HCT116 (cell line): ENCODE measurements around the gene SUSD6. TPM values are rescaled to one million over a fixed set of nuclear protein-coding genes. Genes with fewer than 3 reads are reported as not detected.

Source experiments
- ATAC-seq: fragments of 200-7000 bp; cut with Tn5 transposase; 2 replicates; pipeline ENCODE4 v1.9.1; 2020; ENCODE audit warnings: mild to moderate bottlenecking, moderate library complexity
- BruUV-seq: library from RNA; stranded (reverse); fragments of 400-500 nt; replicated peaks from 2 replicates; lab custom pipeline; 2021; lab: Mats Ljungman, UMichigan
- CTCF ChIA-PET: fragments of 300-600 bp; sonication (Branson Sonifier 250); formaldehyde crosslinking; loops from one replicate; lab custom pipeline; 2021; ENCODE audit warnings: antibody characterized with exemption; lab: Charles Lee
- POLR2A ChIA-PET: fragments of 300-600, 350-600 bp; sonication (Branson Sonifier 250); formaldehyde crosslinking; loops from one replicate; lab custom pipeline; 2021; ENCODE audit warnings: antibody characterized with exemption; lab: Charles Lee
- RAD21 ChIA-PET, 2 experiments: fragments of 300-600 bp; sonication (Branson Sonifier 250); formaldehyde crosslinking; loops; one replicate each; lab custom pipeline; 2023; ENCODE audit warnings: low total read pairs in 2 of 2; ENCODE audit not compliant: uncharacterized antibody in 2 of 2, unreplicated experiment in 2 of 2, low non-redundant PET in 1 of 2; lab: Charles Lee
- DNase-seq: peaks from one replicate; pipeline ENCODE4 v3.0.0-alpha.2; 2010; ENCODE audit warnings: low read depth, low spot score
- H2AFZ ChIP-seq: fragments of 200-600 bp; shearing (Covaris generic), sonication (generic); 2 replicates; pipeline ENCODE4 v1.6.1; 2017; ENCODE audit warnings: low read depth, mixed run types, mixed read lengths, antibody characterized with exemption, low read length; ENCODE audit not compliant: poor library complexity, severe bottlenecking
- H3K27ac ChIP-seq: 2 replicates; pipeline ENCODE4 v1.5.1; 2012; ENCODE audit warnings: low read depth, low read length
- H3K27me3 ChIP-seq: fragments of 200-600 bp; sonication (generic); 2 replicates; pipeline ENCODE4 v1.6.1; 2016; ENCODE audit warnings: mixed run types, low read length, mixed read lengths; ENCODE audit not compliant: insufficient read depth
- H3K36me3 ChIP-seq, 2 experiments: fragments of 200-500 bp in 1 of 2; fragments of 200-600 bp in 1 of 2; sonication (Bioruptor generic) in 1 of 2; sonication (generic) in 1 of 2; 2 replicates each; pipeline versions ENCODE4 v1.5.1 to v1.6.1; 2014 to 2016; ENCODE audit warnings: low read length in 2 of 2, inconsistent platforms in 1 of 2, mixed read lengths in 1 of 2, mixed run types in 1 of 2; ENCODE audit not compliant: insufficient read depth in 2 of 2, control insufficient read depth in 1 of 2
- H3K4me1 ChIP-seq, 2 experiments: fragments of 200-600 bp in 1 of 2; sonication (generic) in 1 of 2; 2 replicates each; pipeline versions ENCODE4 v1.5.1 to v1.6.1; 2012 to 2017; ENCODE audit warnings: low read length in 2 of 2, inconsistent platforms in 1 of 2, mild to moderate bottlenecking in 1 of 2, mixed read lengths in 1 of 2, mixed run types in 1 of 2, moderate library complexity in 1 of 2; ENCODE audit not compliant: insufficient read depth in 2 of 2, control insufficient read depth in 1 of 2
- H3K4me2 ChIP-seq: fragments of 200-600 bp; sonication (generic); 2 replicates; pipeline ENCODE4 v1.6.1; 2017; ENCODE audit warnings: mixed run types, low read length, mixed read lengths
- H3K4me3 ChIP-seq, 2 experiments: fragments of 200-600 bp in 1 of 2; sonication (generic) in 1 of 2; replicated peaks in 1 of 2; 2 replicates each; pipeline ENCODE4 v1.5.1; 2011 to 2016; ENCODE audit warnings: low read length in 2 of 2, control low read depth in 1 of 2, low read depth in 1 of 2, mild to moderate bottlenecking in 1 of 2, mixed read lengths in 1 of 2, mixed run types in 1 of 2
- H3K79me2 ChIP-seq: fragments of 200-600 bp; sonication (generic); 2 replicates; pipeline ENCODE4 v1.6.1; 2017; ENCODE audit warnings: mild to moderate bottlenecking, mixed run types, low read length, moderate library complexity, mixed read lengths; ENCODE audit not compliant: insufficient read depth
- H3K9ac ChIP-seq: fragments of 200-600 bp; sonication (generic); 2 replicates; pipeline ENCODE4 v1.6.1; 2016; ENCODE audit warnings: low read length, mixed read lengths
- H3K9me2 ChIP-seq: fragments of 200-600 bp; sonication (generic), shearing (Covaris generic); 2 replicates; pipeline ENCODE4 v1.6.1; 2017; ENCODE audit warnings: mixed run types, mild to moderate bottlenecking, moderate library complexity; ENCODE audit not compliant: insufficient read depth
- H3K9me3 ChIP-seq, 2 experiments: fragments of 200-500 bp in 1 of 2; fragments of 200-600 bp in 1 of 2; sonication (Bioruptor generic) in 1 of 2; sonication (generic) in 1 of 2; 2 replicates each; pipeline ENCODE4 v1.6.1; 2014 to 2017; ENCODE audit warnings: low read length in 2 of 2, mixed read lengths in 2 of 2, inconsistent platforms in 1 of 2, low read depth in 1 of 2, mild to moderate bottlenecking in 1 of 2, mixed run types in 1 of 2, moderate library complexity in 1 of 2; ENCODE audit not compliant: control insufficient read depth in 1 of 2, insufficient read depth in 1 of 2
- H4K20me1 ChIP-seq: fragments of 200-600 bp; sonication (generic), shearing (Covaris generic); 2 replicates; pipeline ENCODE4 v1.6.1; 2017; ENCODE audit warnings: mixed run types, mild to moderate bottlenecking, moderate library complexity; ENCODE audit not compliant: insufficient read depth
- CBX3 ChIP-seq: IDR thresholded peaks from 2 replicates; pipeline ENCODE4 v1.6.1; 2012; ENCODE audit warnings: low read depth
- CEBPB ChIP-seq: IDR thresholded peaks from 2 replicates; pipeline ENCODE4 v1.6.1; 2012; ENCODE audit warnings: low read depth
- EGR1 ChIP-seq: IDR thresholded peaks from 2 replicates; pipeline ENCODE4 v1.6.1; 2012; ENCODE audit warnings: low read depth
- EZH2 ChIP-seq: fragments of 200-600 bp; sonication (generic); IDR thresholded peaks from 2 replicates; pipeline ENCODE4 v1.6.1; 2017; ENCODE audit warnings: antibody characterized with exemption, mixed run types
- EZH2phosphoT487 ChIP-seq: fragments of 200-600 bp; IDR thresholded peaks from 2 replicates; pipeline ENCODE4 v1.6.1; 2018; ENCODE audit warnings: antibody characterized with exemption, borderline replicate concordance
- FOSL1 ChIP-seq: IDR thresholded peaks from 2 replicates; pipeline ENCODE4 v1.6.1; 2012; ENCODE audit warnings: low read depth
- JUND ChIP-seq: IDR thresholded peaks from 2 replicates; pipeline ENCODE4 v1.6.1; 2012
- POLR2A ChIP-seq: IDR thresholded peaks from 2 replicates; pipeline ENCODE4 v1.7.0; 2011; ENCODE audit warnings: borderline replicate concordance; ENCODE audit not compliant: insufficient read depth, insufficient read length; ENCODE audit errors: extremely low read depth
- POLR2AphosphoS5 ChIP-seq: IDR thresholded peaks from 2 replicates; pipeline ENCODE4 v1.6.1; 2011; ENCODE audit warnings: mild to moderate bottlenecking, low read depth, low read length, moderate library complexity
- RAD21 ChIP-seq: IDR thresholded peaks from 2 replicates; pipeline ENCODE4 v1.6.1; 2012; ENCODE audit warnings: low read depth, mild to moderate bottlenecking
- SIN3A ChIP-seq: IDR thresholded peaks from 2 replicates; pipeline ENCODE4 v1.6.1; 2012; ENCODE audit warnings: low read depth
- SP1 ChIP-seq: IDR thresholded peaks from 2 replicates; pipeline ENCODE4 v1.6.1; 2012; ENCODE audit warnings: low read depth
- SRF ChIP-seq: IDR thresholded peaks from 2 replicates; pipeline ENCODE4 v1.6.1; 2012; ENCODE audit warnings: low read depth
- YY1 ChIP-seq: IDR thresholded peaks from 2 replicates; pipeline ENCODE4 v1.6.1; 2011; ENCODE audit warnings: low read length, low read depth, moderate library complexity, mild to moderate bottlenecking; ENCODE audit not compliant: insufficient replicate concordance; ENCODE audit errors: extremely low read depth
- ZFX ChIP-seq: fragments of 450-650 bp; IDR thresholded peaks from 2 replicates; pipeline ENCODE4 v1.6.1; 2017
- intact Hi-C: fragments of 100-400 bp; cut with micrococcal nuclease; formaldehyde crosslinking; loops from 2 replicates; pipeline ENCODE4 v1.10.0; 2022
- total RNA-seq: library from RNA; stranded (reverse); gene quantifications from one replicate; pipeline ENCODE4 v1.2.1, GENCODE V29; 2021; ENCODE audit not compliant: unreplicated experiment
- TF ChIP-seq, protein P1 (sequence below): IDR thresholded peaks from 2 replicates; pipeline ENCODE4 v1.6.1; 2012
- TF ChIP-seq, protein P2 (sequence below), 3 experiments: fragments of 200-600 bp in 1 of 3; sonication (generic) in 1 of 3; IDR thresholded peaks in 2 of 3; conservative IDR thresholded peaks in 1 of 3; 2 replicates each; pipeline ENCODE4 v1.5.1; 2012 to 2017; ENCODE audit warnings: low read depth in 2 of 3, low read length in 2 of 3, antibody characterized with exemption in 1 of 3, borderline replicate concordance in 1 of 3, control low read depth in 1 of 3, mild to moderate bottlenecking in 1 of 3, mixed read lengths in 1 of 3, mixed run types in 1 of 3, moderate library complexity in 1 of 3; ENCODE audit not compliant: insufficient read depth in 1 of 3
- TF ChIP-seq, protein P3 (sequence below): IDR thresholded peaks from 2 replicates; pipeline ENCODE4 v1.6.1; 2011; ENCODE audit warnings: mild to moderate bottlenecking, low read length, moderate library complexity; ENCODE audit not compliant: insufficient replicate concordance; ENCODE audit errors: extremely low read depth
- TF ChIP-seq, protein P4 (sequence below): IDR thresholded peaks from 2 replicates; pipeline ENCODE4 v1.6.1; 2012
- TF ChIP-seq, protein P5 (sequence below): IDR thresholded peaks from 2 replicates; pipeline ENCODE4 v1.6.1; 2012; ENCODE audit warnings: low read depth

The SUSD6 gene
- total RNA-seq, 1 experiment from 2014 or later: 6.4 TPM

DNA sequence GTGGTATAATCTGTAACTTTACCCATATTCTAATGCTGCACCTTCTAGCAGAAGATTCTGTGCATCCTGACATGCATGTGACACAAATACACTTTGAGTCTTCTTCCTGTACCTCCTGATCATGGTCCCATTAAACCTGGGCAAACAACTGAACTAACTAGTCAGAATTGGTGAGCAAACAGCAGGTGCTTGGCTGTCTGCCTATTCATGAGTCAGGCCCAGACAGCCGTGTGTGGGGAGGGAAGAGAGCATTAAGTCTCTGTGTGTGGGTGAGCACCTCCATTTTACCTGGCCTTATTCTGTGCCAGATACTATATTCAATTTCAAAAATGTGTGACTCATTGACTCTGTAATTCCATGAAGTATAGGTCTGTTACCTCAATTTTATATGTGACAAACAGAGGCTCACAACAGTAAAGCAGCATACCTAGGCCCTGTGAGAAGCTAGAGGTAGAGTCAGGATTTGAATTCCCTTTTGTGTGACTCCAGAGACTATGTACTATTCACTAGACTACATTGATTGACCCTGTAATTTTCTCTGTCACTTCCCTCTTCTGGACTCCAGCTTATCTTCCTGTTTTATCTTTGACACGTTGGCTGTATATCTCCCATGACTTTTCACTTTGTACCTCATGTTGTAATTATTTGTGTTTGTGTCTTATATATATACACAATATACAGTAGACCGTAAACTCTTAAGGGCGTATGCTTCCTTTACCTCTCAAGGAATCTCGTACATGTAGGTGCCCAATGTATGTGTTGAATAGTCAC lies 32.2 kb downstream of the SUSD6 start:
- ChIA-PET POLR2A (no interaction called here), RAD21 (no interaction called here), CTCF (no interaction called here)
- no peaks in the 10 kb centered on the region for H3K36me3 ChIP-seq
- H3K27ac ChIP-seq: peak overlapping the region; percentile 25; the same call in 1 of the 2 replicates
- H4K20me1 ChIP-seq: no peaks in the 10 kb centered on the region
- no peaks in the 10 kb centered on the region for H3K9me2 ChIP-seq
- H3K4me1 ChIP-seq: peaks cover 15 to 26% of the 10 kb centered on the region in 2 experiments
- H3K79me2 ChIP-seq: no peaks in the 10 kb centered on the region
- ATAC-seq (peak; percentile 94), DNase-seq (peak; percentile 75)
- no peak overlapping the region for H3K4me3 ChIP-seq
- peaks cover 0 to 3% of the 10 kb centered on the region in 2 experiments; a peak in 1 of 4 replicates for H3K9me3 ChIP-seq
- H2AFZ ChIP-seq: no peak overlapping the region
- H3K4me2 ChIP-seq: peak overlapping the region; percentile 49
- H3K27me3 ChIP-seq: no peaks in the 10 kb centered on the region
- intact Hi-C loops: no loop called here
- no peak overlapping the region for H3K9ac ChIP-seq
- no TSS peak for BruUV-seq
- TF ChIP-seq CBX3 (peak; percentile 62; the same call in 1 of the 2 replicates), RAD21 (no peak), EZH2phosphoT487 (no peak), SRF (peak; percentile 48; the same call in 1 of the 2 replicates), SIN3A (peak; percentile 57; the same call in 1 of the 2 replicates), CEBPB (no peak), POLR2A (no peak), SP1 (peak; percentile 66), POLR2AphosphoS5 (peak; percentile 61; the same call in 1 of the 2 replicates), YY1 (peak; percentile 44), ZFX (no peak), JUND (peak; percentile 82), FOSL1 (peak; percentile 80), EGR1 (peak; percentile 70; the same call in 1 of the 2 replicates), EZH2 (no peak)
- TF ChIP-seq, protein P1, sequence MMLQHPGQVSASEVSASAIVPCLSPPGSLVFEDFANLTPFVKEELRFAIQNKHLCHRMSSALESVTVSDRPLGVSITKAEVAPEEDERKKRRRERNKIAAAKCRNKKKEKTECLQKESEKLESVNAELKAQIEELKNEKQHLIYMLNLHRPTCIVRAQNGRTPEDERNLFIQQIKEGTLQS: no peak
- TF ChIP-seq, protein P2, sequence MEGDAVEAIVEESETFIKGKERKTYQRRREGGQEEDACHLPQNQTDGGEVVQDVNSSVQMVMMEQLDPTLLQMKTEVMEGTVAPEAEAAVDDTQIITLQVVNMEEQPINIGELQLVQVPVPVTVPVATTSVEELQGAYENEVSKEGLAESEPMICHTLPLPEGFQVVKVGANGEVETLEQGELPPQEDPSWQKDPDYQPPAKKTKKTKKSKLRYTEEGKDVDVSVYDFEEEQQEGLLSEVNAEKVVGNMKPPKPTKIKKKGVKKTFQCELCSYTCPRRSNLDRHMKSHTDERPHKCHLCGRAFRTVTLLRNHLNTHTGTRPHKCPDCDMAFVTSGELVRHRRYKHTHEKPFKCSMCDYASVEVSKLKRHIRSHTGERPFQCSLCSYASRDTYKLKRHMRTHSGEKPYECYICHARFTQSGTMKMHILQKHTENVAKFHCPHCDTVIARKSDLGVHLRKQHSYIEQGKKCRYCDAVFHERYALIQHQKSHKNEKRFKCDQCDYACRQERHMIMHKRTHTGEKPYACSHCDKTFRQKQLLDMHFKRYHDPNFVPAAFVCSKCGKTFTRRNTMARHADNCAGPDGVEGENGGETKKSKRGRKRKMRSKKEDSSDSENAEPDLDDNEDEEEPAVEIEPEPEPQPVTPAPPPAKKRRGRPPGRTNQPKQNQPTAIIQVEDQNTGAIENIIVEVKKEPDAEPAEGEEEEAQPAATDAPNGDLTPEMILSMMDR (IDR thresholded peaks at IDR 0.05 in 2 of 3, conservative IDR thresholded peaks at IDR 0.05 in 1 of 3; ENCODE audit: borderline replicate concordance in 1 of 3, insufficient read depth in 1 of 3, low read depth in 2 of 3, low read length in 2 of 3): no peak
- TF ChIP-seq, protein P3, sequence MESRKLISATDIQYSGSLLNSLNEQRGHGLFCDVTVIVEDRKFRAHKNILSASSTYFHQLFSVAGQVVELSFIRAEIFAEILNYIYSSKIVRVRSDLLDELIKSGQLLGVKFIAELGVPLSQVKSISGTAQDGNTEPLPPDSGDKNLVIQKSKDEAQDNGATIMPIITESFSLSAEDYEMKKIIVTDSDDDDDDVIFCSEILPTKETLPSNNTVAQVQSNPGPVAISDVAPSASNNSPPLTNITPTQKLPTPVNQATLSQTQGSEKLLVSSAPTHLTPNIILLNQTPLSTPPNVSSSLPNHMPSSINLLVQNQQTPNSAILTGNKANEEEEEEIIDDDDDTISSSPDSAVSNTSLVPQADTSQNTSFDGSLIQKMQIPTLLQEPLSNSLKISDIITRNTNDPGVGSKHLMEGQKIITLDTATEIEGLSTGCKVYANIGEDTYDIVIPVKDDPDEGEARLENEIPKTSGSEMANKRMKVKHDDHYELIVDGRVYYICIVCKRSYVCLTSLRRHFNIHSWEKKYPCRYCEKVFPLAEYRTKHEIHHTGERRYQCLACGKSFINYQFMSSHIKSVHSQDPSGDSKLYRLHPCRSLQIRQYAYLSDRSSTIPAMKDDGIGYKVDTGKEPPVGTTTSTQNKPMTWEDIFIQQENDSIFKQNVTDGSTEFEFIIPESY: no peak
- TF ChIP-seq, protein P4, sequence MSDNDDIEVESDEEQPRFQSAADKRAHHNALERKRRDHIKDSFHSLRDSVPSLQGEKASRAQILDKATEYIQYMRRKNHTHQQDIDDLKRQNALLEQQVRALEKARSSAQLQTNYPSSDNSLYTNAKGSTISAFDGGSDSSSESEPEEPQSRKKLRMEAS: peak; percentile 42; the same call in 1 of the 2 replicates
- TF ChIP-seq, protein P5, sequence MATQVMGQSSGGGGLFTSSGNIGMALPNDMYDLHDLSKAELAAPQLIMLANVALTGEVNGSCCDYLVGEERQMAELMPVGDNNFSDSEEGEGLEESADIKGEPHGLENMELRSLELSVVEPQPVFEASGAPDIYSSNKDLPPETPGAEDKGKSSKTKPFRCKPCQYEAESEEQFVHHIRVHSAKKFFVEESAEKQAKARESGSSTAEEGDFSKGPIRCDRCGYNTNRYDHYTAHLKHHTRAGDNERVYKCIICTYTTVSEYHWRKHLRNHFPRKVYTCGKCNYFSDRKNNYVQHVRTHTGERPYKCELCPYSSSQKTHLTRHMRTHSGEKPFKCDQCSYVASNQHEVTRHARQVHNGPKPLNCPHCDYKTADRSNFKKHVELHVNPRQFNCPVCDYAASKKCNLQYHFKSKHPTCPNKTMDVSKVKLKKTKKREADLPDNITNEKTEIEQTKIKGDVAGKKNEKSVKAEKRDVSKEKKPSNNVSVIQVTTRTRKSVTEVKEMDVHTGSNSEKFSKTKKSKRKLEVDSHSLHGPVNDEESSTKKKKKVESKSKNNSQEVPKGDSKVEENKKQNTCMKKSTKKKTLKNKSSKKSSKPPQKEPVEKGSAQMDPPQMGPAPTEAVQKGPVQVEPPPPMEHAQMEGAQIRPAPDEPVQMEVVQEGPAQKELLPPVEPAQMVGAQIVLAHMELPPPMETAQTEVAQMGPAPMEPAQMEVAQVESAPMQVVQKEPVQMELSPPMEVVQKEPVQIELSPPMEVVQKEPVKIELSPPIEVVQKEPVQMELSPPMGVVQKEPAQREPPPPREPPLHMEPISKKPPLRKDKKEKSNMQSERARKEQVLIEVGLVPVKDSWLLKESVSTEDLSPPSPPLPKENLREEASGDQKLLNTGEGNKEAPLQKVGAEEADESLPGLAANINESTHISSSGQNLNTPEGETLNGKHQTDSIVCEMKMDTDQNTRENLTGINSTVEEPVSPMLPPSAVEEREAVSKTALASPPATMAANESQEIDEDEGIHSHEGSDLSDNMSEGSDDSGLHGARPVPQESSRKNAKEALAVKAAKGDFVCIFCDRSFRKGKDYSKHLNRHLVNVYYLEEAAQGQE: no peak
